Bone marrow (tissue), 2 donors: ENCODE measurements around the gene STRIT1.
"Not testable (repeated sequence)": the region's sequence is repeated elsewhere in the genome, so short reads cannot be mapped to it uniquely, and the experiment has no call there.

Source experiments
- DNase-seq, 2 donors: peaks; one replicate each; lab custom pipeline; 2025; lab: John Stamatoyannopoulos, UW

STRIT1 gene

DNA sequence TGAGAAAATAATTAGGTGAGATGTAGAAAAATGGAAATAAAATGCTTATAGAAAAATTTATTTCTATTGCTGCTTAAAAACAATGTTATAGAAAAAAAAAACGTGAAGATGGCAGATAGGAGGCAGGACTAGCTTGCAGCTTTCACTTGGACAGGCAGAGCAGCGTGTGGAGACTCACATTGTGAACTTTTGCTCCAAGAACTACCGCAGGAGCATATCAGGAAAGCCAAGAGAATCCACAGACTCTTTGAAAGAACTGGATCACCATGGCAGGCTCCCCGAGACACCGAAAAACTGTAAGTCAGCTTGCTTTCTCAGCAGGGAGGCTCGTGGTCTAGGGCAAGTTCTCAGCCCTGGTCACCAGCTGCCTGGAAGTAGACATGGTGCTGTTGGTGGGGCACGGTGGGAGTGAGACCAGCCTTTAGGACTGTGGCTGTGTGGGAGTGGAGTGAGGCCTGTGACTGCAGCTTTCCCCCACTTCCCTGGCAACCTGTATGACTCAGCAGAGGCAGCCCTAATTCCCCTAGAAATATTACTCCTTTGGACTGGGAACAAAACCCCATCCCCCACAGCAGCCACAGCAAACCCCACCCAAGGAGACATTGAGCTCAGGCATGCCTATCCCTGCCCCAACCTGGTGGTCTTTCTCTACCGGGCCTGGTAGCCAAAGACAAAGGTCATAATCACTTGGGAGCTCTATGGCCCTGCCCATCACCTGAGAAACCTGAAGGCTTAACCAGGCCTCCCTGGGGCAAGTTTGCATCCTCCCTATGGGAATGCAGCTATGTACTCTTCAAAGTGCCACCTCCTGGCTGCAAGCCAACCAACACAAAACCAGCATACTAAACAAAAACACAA, 22.8 kb downstream of the STRIT1 start:
- no peak for DNase-seq

DNA sequence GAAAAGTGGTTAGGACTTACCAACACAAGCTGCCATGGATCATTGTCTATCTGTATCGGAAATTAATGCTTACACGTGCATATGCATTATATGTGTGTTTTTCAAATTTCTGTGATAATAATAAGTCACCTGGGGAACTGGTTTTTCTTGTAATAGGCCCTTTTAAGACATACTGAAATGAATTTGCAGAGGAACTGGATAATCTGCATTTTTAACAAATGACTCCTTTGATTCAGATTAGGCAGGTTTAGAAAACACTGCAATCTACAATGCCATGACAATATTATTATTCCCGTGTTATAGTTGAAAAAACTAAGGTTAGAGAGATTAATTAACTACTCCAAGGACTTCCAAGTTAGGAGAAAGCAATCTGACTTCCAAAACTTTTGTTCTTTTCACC, 23.4 kb downstream of the STRIT1 start:
- DNase-seq, result no peak

GRCh38 chr3:155262855-155263254, 30.6 kb downstream of the STRIT1 start:
- not testable (repeated sequence) for DNase-seq

GRCh38 chr3:155262295-155262694, 31.2 kb downstream of the STRIT1 start:
- DNase-seq, result no peak

DNA sequence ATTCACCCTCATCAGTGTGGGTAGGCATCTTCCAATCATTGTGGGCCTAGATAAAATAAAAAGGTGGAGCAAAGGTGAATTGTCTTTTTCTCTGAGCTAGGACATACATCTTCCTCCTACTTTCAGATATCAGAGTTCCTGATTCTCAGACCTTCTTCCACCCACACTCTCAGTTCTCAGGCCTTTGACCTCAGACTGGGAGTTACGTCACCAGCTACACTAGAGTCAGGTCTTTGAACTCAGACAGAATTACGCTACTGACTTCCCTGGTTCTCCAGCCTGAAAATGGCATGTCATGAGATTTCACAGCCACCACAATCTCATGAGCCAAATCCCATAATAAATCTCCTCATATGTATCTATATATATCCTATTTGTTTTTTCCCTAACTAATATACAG, 39.0 kb downstream of the STRIT1 start:
- no peak for DNase-seq

DNA sequence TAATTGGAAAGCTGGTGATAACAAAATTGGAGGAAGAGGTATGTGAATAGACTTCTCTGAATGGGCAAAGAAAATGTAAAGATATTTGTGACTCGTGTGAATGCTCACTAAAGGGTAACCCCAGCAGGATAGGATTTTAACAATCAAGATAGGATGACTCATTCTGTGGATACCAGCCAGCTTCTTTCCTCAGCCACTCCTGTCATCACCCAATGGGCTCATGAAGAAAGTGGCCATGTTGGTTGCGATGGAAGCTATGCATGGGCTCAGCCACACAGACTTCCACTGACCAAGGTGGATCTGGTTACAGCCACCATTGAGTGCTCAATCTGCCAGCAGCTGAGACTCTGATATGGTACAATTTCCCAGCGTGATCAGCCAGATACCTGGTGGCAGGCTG, 40.9 kb downstream of the STRIT1 start:
- DNase-seq, result no peak

DNA sequence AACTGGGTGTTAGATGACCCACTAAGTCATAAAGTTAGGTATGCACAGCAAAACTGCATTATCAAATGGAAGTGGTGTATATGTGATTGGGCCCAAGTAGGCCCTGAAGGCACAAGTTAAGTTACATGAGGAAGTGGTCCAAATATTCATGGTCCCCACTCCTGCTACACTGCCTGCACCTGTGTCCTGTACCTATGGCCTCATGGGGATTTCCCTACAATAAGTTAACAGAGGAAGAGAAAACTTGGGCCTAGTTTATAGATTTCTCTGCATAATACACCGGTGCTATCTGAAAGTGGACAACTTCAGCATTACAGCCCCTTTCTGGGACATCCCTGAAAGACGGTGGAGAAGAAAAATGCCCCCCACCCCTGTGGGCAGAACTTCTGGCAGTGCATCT, 41.5 kb downstream of the STRIT1 start:
- no peak for DNase-seq

DNA sequence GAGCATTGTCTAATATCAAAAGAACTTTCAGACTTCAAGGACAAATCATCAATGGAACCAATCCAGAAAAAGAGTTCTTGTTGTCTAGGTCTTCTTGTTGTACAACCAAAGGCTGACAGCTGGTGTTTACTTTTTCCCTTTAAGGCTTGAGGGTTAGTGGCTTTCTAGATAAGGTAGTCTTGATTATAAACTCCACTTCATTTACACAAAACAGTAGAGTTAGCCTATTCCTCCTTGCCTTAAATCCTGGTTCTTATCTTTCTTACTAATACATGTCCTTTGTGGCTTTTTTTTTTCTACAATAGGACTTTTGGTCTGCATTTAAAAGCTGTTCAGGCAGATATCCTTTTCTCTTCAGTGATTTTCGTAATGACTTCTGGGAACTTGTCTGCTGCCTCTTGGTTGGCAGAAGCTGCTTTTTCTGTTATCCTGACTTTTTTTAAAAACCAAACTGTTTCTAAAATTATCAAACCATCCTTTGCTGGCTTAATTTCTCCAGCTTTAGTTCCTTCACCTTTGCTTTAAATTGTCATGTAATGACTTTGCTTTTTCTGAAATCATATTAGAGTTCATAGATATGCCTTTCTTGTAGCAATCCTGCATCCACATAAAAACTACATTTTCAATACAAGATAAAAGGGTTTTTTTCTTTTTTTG, 44.8 kb downstream of the STRIT1 start:
- DNase-seq, result no peak

DNA sequence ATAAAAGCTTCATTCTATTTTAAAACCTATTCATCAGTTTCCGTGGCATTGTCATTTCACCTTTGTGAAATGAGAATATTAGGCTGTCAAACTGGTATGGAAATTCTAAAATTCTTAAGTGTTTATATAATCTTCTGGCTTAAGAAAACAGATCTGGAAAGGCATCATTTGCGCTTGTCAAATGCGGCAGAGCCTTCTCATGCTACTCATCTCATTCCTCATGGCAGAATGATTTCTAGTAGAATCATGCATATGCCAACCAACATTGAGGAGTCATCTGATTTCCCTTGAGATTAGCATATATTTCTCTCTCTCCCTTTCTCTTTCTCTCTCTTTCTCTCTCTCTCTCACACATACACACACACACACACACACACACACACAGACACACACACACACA, 48.8 kb downstream of the STRIT1 start:
- DNase-seq, result no peak

DNA sequence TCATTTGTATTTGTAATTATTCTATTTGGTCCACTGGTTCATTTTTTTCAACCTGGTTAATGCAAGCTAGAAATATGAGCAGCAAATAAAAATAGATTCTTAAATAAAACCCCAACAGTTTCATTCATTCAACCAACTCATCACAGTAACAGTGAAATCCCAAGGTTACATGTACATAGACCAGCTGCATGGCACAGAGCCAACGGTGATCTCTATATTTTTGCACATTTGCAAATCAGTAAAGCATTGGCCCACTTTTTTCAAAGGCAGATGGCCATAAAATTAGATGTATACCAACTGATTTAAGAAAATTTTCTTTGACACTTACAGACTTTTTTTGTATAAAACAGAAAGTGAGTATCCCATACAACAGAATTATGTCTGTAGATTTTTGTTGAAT, 49.3 kb downstream of the STRIT1 start:
- no peak for DNase-seq

- no peak for DNase-seq
These were observed 50.0 kb downstream of the STRIT1 start for GRCh38 chr3:155243512-155243921.

DNA sequence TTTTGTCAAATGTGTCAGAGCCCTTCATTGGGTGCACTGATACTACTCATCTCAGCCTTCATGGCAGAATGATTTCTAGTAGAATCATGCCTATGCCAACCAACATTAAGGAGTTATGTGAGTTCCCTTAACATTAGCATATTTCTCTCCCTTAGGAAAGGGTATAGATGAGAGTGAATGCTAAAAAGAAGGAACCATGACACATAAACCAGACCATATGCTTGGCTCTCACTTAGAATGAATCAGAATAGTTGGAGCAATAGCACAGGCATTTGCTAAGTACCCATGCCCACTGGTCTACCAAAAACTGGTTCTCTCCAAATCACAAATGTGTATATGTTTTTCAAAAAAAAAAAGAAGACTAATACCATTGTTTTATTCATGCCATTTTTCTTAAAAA, 51.1 kb downstream of the STRIT1 start:
- DNase-seq, result no peak

GRCh38 chr3:155241579-155241978, 51.9 kb downstream of the STRIT1 start:
- DNase-seq, result no peak
